HFFc6 (cell line): Measurements from ENCODE around the gene CRTC3. TPM values are rescaled to one million over a fixed set of nuclear protein-coding genes. Genes with fewer than 3 reads are reported as not detected.
"Not testable (repeated sequence)": the region's sequence is repeated elsewhere in the genome, so short reads cannot be mapped to it uniquely, and the experiment has no call there.

Experiments
- DNase-seq: peaks from one replicate; pipeline ENCODE4 v3.0.0-alpha.2; 2018
- H3K27ac Mint-ChIP-seq: 2 replicates; pipeline ENCODE4 v1.8.0; 2020; ENCODE audit warnings: mild to moderate bottlenecking, mixed read lengths
- H3K27me3 Mint-ChIP-seq: 2 replicates; pipeline ENCODE4 v1.8.0; 2021; ENCODE audit warnings: mild to moderate bottlenecking, moderate library complexity, mixed read lengths; ENCODE audit not compliant: insufficient read depth
- H3K36me3 Mint-ChIP-seq: 2 replicates; pipeline ENCODE4 v1.8.0; 2021; ENCODE audit warnings: low read depth, mixed read lengths
- H3K4me1 Mint-ChIP-seq: 2 replicates; pipeline ENCODE4 v1.8.0; 2020; ENCODE audit warnings: low read depth, mixed read lengths
- H3K4me3 Mint-ChIP-seq: 2 replicates; pipeline ENCODE4 v1.8.0; 2020; ENCODE audit warnings: mild to moderate bottlenecking, moderate library complexity, mixed read lengths
- H3K9me3 Mint-ChIP-seq: 2 replicates; pipeline ENCODE4 v1.8.0; 2020; ENCODE audit warnings: mild to moderate bottlenecking, mixed read lengths
- total RNA-seq, 6 experiments: library from RNA; stranded (reverse); fragmentation: NEBNext Ultra II Directional; extraction: Animal tissue kit (Norgen Biotek cat#: 25700); gene quantifications; 2 replicates in 1 of 6; 3 replicates in 5 of 6; pipeline ENCODE4 v1.2.3, GENCODE V29; 2021
- TF ChIP-seq, protein P1 (sequence below): fragments of 200-600 bp; sonication (generic); IDR thresholded peaks from 2 replicates; pipeline ENCODE4 v1.5.0; 2021; ENCODE audit warnings: antibody characterized with exemption, mild to moderate bottlenecking

CRTC3 gene
- total RNA-seq, 6 experiments from 2014 or later = 21.5 to 24.3 (median 23.5) TPM

- TF ChIP-seq, protein P1, sequence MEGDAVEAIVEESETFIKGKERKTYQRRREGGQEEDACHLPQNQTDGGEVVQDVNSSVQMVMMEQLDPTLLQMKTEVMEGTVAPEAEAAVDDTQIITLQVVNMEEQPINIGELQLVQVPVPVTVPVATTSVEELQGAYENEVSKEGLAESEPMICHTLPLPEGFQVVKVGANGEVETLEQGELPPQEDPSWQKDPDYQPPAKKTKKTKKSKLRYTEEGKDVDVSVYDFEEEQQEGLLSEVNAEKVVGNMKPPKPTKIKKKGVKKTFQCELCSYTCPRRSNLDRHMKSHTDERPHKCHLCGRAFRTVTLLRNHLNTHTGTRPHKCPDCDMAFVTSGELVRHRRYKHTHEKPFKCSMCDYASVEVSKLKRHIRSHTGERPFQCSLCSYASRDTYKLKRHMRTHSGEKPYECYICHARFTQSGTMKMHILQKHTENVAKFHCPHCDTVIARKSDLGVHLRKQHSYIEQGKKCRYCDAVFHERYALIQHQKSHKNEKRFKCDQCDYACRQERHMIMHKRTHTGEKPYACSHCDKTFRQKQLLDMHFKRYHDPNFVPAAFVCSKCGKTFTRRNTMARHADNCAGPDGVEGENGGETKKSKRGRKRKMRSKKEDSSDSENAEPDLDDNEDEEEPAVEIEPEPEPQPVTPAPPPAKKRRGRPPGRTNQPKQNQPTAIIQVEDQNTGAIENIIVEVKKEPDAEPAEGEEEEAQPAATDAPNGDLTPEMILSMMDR = no peak
- DNase-seq = no peak
Observed at GRCh38 chr15:90496791-90497190, 32.9 kb upstream of the CRTC3 start.

DNA sequence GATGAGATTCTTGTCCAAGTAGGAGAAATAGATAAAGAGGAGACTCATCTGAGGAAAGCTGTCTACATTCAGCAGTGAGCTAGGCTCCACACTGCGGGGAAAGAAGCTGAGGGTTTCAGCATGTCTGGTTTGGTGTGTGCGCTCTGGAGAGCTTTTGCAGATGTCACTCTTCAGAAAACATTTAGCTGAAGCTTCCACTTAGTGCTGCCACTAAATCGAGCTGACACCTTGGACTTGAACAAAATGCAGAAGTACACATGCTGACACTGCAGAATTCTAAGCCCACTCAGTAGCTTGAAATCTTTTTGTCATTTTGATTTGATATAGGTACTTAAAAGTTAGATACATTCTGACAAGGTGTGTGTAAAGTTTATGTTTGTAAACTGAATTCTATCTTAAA, 32.3 kb upstream of the CRTC3 start:
- no peak overlapping the region for H3K27ac Mint-ChIP-seq
- H3K36me3 Mint-ChIP-seq = peaks cover 50% of the 10 kb centered on the region

More at GRCh38 chr15:90496791-90497190, 32.9 kb upstream of the CRTC3 start:
- Mint-ChIP-seq H3K9me3 (no peaks in the 10 kb centered on the region), H3K4me3 (no peak overlapping the region), H3K27me3 (peaks cover 2% of the 10 kb centered on the region), H3K27ac (no peak overlapping the region), H3K4me1 (no peaks in the 10 kb centered on the region), H3K36me3 (peaks cover 52% of the 10 kb centered on the region)

DNA sequence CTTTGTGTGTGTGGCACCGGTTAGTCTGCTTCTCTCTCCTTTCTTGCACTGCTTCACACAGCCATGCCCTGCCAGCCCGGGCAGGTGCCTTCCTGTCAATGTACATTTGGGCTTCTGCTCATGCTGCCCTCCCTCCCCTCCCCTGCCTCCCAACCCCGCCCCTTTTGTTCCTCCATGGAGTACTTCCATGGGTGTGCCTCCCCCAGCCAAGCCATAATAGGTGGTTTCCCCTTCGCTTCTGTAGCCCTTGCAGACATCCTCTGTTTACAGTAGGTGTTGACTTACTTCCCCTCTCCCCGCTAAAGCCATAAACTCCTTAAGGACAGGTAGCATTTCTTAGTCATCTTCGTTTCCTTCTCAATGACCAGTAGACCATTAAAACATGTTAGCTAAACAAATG, 31.8 kb upstream of the CRTC3 start:
- no peak overlapping the region for H3K27ac Mint-ChIP-seq
- H3K4me1 Mint-ChIP-seq = no peaks in the 10 kb centered on the region
- H3K9me3 Mint-ChIP-seq = no peaks in the 10 kb centered on the region
- TF ChIP-seq, protein P1 = no peak
- no peak overlapping the region for H3K4me3 Mint-ChIP-seq
- H3K27me3 Mint-ChIP-seq = peaks cover 3% of the 10 kb centered on the region
- H3K36me3 Mint-ChIP-seq = peaks cover 47% of the 10 kb centered on the region
- no peak for DNase-seq

More for the DNA sequence above, 32.3 kb upstream of the CRTC3 start:
- Mint-ChIP-seq H3K9me3 (no peaks in the 10 kb centered on the region), H3K4me1 (no peaks in the 10 kb centered on the region), H3K27me3 (peaks cover 2% of the 10 kb centered on the region), H3K4me3 (no peak overlapping the region)
- TF ChIP-seq, protein P1 = no peak
- no peak for DNase-seq

DNA sequence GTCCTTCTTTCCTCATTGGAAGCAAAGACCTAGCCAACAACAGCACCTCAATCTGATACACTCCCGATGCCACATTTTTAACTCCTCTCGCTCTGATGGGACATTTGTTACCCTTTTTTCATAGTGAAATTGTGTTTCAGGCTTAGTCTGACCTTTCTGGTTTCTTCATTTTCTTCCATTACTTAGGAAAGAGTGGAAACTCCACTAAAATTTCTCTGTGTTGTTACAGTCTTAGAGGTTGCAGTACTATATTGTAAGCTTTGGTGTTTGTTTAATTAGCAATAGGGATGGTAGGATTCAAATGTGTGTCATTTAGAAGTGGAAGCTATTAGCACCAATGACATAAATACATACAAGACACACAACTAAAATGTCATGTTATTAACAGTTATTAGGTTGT, 29.6 kb upstream of the CRTC3 start:
- H3K27me3 Mint-ChIP-seq = peaks cover 6% of the 10 kb centered on the region
- no peaks in the 10 kb centered on the region for H3K9me3 Mint-ChIP-seq
- no peak for DNase-seq
- peak overlapping the region; percentile 44; the same call in 1 of the 2 replicates for H3K27ac Mint-ChIP-seq
- peaks cover 39% of the 10 kb centered on the region for H3K36me3 Mint-ChIP-seq
- TF ChIP-seq, protein P1 = no peak
- H3K4me3 Mint-ChIP-seq = no peak overlapping the region
- no peaks in the 10 kb centered on the region for H3K4me1 Mint-ChIP-seq

- Mint-ChIP-seq H3K4me1 (no peaks in the 10 kb centered on the region), H3K9me3 (no peaks in the 10 kb centered on the region), H3K27me3 (peaks cover 6% of the 10 kb centered on the region), H3K36me3 (peaks cover 33% of the 10 kb centered on the region), H3K4me3 (no peak overlapping the region), H3K27ac (no peak overlapping the region)
- no peak for DNase-seq
- TF ChIP-seq, protein P1 = no peak
Observed at GRCh38 chr15:90501898-90502297, 27.8 kb upstream of the CRTC3 start.

- not testable (repeated sequence) for H3K27me3 Mint-ChIP-seq, H3K9me3 Mint-ChIP-seq, H3K27ac Mint-ChIP-seq, DNase-seq, H3K4me3 Mint-ChIP-seq, H3K4me1 Mint-ChIP-seq
- H3K36me3 Mint-ChIP-seq = peaks cover 31% of the 10 kb centered on the region
Observed at GRCh38 chr15:90510781-90511180, 18.9 kb upstream of the CRTC3 start.

DNA sequence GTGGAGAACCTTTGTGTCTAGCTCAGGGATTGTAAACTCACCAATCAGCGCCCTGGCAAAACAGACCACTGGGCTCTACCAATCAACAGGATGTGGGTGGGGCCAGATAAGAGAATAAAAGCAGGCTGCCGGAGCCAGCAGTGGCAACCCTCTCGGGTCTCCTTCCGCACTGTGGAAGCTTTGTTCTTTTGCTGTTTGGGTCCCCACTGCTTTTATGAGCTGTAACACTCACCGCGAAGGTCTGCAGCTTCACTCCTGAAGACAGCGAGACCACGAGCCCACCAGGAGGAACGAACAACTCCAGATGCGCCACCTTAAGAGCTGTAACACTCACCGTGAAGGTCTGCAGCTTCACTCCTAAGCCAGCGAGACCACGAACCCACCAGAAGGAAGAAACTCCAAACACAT, 18.5 kb upstream of the CRTC3 start:
- not testable (repeated sequence) for H3K27ac Mint-ChIP-seq, H3K4me1 Mint-ChIP-seq, DNase-seq, H3K4me3 Mint-ChIP-seq, H3K27me3 Mint-ChIP-seq, H3K9me3 Mint-ChIP-seq
- peaks cover 31% of the 10 kb centered on the region for H3K36me3 Mint-ChIP-seq
